HG03025 (cell line): Measurements from ENCODE around the gene NUTM2A.
"Not testable (repeated sequence)": the region's sequence is repeated elsewhere in the genome, so short reads cannot be mapped to it uniquely, and the experiment has no call there.

Source experiments
- ATAC-seq: cut with Tn5 transposase; IDR thresholded peaks from one replicate; pipeline ENCODE4 v1.9.1; 2021; ENCODE audit warnings: mild to moderate bottlenecking, moderate library complexity; ENCODE audit not compliant: unreplicated experiment, low FRiP score

NUTM2A gene

GRCh38 chr10:87247335-87247734, 22.1 kb downstream of the NUTM2A start:
- ATAC-seq: not testable (repeated sequence)

GRCh38 chr10:87248818-87249353, 23.6 kb downstream of the NUTM2A start:
- not testable (repeated sequence) for ATAC-seq

- ATAC-seq: not testable (repeated sequence)
Measured at GRCh38 chr10:87280749-87281392, 55.6 kb downstream of the NUTM2A start.
